WTC11 (cell line): ENCODE measurements around the gene TCP11L2.

Experiments
- ATF1 ChIP-seq: sonication (generic); formaldehyde crosslinking; IDR thresholded peaks from 2 replicates; pipeline ENCODE4 v1.8.1; 2023; ENCODE audit warnings: mild to moderate bottlenecking, moderate library complexity, missing genetic modification reagents
- CREB1 ChIP-seq: sonication (generic); formaldehyde crosslinking; IDR thresholded peaks from 2 replicates; pipeline ENCODE4 v1.8.0; 2023; ENCODE audit warnings: mild to moderate bottlenecking, missing genetic modification reagents
- CREM ChIP-seq: sonication (generic); formaldehyde crosslinking; IDR thresholded peaks from 2 replicates; pipeline ENCODE4 v1.8.1; 2022; ENCODE audit warnings: mild to moderate bottlenecking, missing genetic modification reagents, moderate library complexity
- ZNF416 ChIP-seq: fragments of 250-450 bp; sonication (Bioruptor Pico); IDR thresholded peaks from 2 replicates; pipeline ENCODE4 v1.9.0; 2021; ENCODE audit warnings: mild to moderate bottlenecking, inconsistent platforms
- TF ChIP-seq, protein P1 (sequence below): sonication (generic); formaldehyde crosslinking; IDR thresholded peaks from 2 replicates; pipeline ENCODE4 v1.8.1; 2023; ENCODE audit warnings: mild to moderate bottlenecking, missing genetic modification reagents, moderate library complexity
- TF ChIP-seq, protein P2 (sequence below): fragments of 200-600 bp; IDR thresholded peaks from 2 replicates; pipeline ENCODE4 v1.8.0; 2022; ENCODE audit warnings: antibody characterized with exemption
- TF ChIP-seq, protein P3 (sequence below): sonication (generic); formaldehyde crosslinking; IDR thresholded peaks from 2 replicates; pipeline ENCODE4 v1.8.1; 2023; ENCODE audit warnings: mild to moderate bottlenecking, missing genetic modification reagents

DNA sequence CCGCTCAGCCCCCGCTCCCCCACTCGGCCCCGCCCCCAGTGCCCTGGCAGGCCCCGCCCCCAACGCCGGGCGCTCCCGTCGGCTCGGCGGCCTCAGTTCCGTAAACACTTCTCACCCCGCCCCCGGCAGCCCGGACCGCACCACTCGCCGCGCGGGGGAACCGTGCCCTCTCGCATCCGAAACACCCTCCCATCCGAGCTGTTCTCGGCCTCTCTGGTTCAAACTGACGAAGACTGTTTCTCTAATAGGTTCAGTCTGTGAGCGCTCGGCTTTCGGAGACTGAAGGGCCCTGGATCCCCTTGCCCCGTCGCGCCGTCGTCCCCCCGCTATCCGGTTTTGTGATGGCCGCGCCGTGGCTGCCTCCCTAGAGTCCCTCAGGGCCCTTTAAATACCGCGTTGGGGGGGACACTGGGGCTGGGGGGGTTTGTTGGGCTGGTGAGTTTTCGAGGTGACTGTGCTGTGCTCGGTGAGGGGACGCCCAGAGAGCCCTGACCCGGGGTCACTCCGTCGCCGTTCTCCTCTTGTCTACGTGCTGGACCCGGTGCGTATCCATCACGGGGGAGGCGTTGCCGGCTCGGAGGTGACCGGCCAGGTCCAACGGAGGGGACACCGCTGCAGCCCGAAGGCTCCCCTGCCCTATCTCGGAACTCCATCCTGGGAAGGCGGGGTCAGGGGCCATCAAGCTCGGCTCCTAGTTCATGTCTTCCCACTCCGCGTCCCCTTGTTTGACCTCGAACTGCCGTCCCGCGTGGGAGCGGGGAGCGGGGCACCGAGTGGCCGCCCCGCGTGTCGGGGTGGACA, at the start of gene TCP11L2:
- TF ChIP-seq, protein P1, sequence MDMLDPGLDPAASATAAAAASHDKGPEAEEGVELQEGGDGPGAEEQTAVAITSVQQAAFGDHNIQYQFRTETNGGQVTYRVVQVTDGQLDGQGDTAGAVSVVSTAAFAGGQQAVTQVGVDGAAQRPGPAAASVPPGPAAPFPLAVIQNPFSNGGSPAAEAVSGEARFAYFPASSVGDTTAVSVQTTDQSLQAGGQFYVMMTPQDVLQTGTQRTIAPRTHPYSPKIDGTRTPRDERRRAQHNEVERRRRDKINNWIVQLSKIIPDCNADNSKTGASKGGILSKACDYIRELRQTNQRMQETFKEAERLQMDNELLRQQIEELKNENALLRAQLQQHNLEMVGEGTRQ (CRISPR knock-in tag), result no peak
- TF ChIP-seq, protein P2, sequence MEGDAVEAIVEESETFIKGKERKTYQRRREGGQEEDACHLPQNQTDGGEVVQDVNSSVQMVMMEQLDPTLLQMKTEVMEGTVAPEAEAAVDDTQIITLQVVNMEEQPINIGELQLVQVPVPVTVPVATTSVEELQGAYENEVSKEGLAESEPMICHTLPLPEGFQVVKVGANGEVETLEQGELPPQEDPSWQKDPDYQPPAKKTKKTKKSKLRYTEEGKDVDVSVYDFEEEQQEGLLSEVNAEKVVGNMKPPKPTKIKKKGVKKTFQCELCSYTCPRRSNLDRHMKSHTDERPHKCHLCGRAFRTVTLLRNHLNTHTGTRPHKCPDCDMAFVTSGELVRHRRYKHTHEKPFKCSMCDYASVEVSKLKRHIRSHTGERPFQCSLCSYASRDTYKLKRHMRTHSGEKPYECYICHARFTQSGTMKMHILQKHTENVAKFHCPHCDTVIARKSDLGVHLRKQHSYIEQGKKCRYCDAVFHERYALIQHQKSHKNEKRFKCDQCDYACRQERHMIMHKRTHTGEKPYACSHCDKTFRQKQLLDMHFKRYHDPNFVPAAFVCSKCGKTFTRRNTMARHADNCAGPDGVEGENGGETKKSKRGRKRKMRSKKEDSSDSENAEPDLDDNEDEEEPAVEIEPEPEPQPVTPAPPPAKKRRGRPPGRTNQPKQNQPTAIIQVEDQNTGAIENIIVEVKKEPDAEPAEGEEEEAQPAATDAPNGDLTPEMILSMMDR, result no peak
- TF ChIP-seq ATF1 (CRISPR knock-in tag), result no peak
- TF ChIP-seq ZNF416 (CRISPR knock-in tag), result no peak
- TF ChIP-seq, protein P3, sequence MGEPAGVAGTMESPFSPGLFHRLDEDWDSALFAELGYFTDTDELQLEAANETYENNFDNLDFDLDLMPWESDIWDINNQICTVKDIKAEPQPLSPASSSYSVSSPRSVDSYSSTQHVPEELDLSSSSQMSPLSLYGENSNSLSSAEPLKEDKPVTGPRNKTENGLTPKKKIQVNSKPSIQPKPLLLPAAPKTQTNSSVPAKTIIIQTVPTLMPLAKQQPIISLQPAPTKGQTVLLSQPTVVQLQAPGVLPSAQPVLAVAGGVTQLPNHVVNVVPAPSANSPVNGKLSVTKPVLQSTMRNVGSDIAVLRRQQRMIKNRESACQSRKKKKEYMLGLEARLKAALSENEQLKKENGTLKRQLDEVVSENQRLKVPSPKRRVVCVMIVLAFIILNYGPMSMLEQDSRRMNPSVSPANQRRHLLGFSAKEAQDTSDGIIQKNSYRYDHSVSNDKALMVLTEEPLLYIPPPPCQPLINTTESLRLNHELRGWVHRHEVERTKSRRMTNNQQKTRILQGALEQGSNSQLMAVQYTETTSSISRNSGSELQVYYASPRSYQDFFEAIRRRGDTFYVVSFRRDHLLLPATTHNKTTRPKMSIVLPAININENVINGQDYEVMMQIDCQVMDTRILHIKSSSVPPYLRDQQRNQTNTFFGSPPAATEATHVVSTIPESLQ (CRISPR knock-in tag), result no peak; the same call in 1 of the 2 replicates
- no peak for TF ChIP-seq CREB1 (CRISPR knock-in tag)
- no peak for TF ChIP-seq CREM
